K562 (cell line): ENCODE results near the gene ZNF787. TPM values are rescaled to one million over a fixed set of nuclear protein-coding genes. Genes with fewer than 3 reads are reported as not detected.

ENCODE experiments used
- BCL6 ChIP-seq: fragments of 250-450 bp; sonication (Bioruptor Pico); IDR thresholded peaks from 2 replicates; pipeline ENCODE4 v1.4.0; 2020
- BMI1 ChIP-seq: fragments of 150-350 bp; IDR thresholded peaks from 2 replicates; pipeline ENCODE4 v1.6.1; 2014; ENCODE audit warnings: low read length
- CBX1 ChIP-seq: sonication (generic); IDR thresholded peaks from 2 replicates; pipeline ENCODE4 v1.6.1; 2016; ENCODE audit warnings: antibody characterized with exemption, low read depth, mild to moderate bottlenecking
- ETV5 ChIP-seq: sonication (generic); formaldehyde crosslinking; IDR thresholded peaks from 2 replicates; pipeline ENCODE4 v1.4.0; 2020; ENCODE audit warnings: low read depth, mild to moderate bottlenecking, missing genetic modification reagents
- HMGN3 ChIP-seq: IDR thresholded peaks from 2 replicates; pipeline ENCODE4 v1.6.1; 2011; ENCODE audit warnings: borderline replicate concordance, low read depth, mild to moderate bottlenecking, mixed read lengths, low read length; ENCODE audit not compliant: insufficient read length; ENCODE audit errors: extremely low read depth
- HNRNPL ChIP-seq: fragments of 200-400 bp; formaldehyde crosslinking; IDR thresholded peaks from 2 replicates; pipeline ENCODE4 v1.6.1; 2017; ENCODE audit warnings: low read depth, mild to moderate bottlenecking, low read length
- KDM5B ChIP-seq: fragments of 200-600 bp; sonication (generic); IDR thresholded peaks from 2 replicates; pipeline ENCODE4 v1.6.1; 2012; ENCODE audit warnings: low read depth, mild to moderate bottlenecking, moderate library complexity, low read length, control low read depth, inconsistent platforms; ENCODE audit not compliant: insufficient replicate concordance
- NFE2L1 ChIP-seq: fragments of 450-650 bp; IDR thresholded peaks from 2 replicates; pipeline ENCODE4 v1.6.1; 2016; ENCODE audit warnings: missing genetic modification characterization, low read depth, mild to moderate bottlenecking, missing compliant biosample characterization, moderate library complexity, borderline replicate concordance
- RBBP5 ChIP-seq: fragments of 200-600 bp; sonication (generic); IDR thresholded peaks from 2 replicates; pipeline ENCODE4 v1.6.1; 2012; ENCODE audit warnings: borderline replicate concordance, mild to moderate bottlenecking, low read length, control low read depth, inconsistent platforms; ENCODE audit not compliant: insufficient read depth, poor library complexity, severe bottlenecking
- RBM14 ChIP-seq: fragments of 200-400 bp; formaldehyde crosslinking; IDR thresholded peaks from 2 replicates; pipeline ENCODE4 v1.6.1; 2018; ENCODE audit warnings: low read depth, mild to moderate bottlenecking, low read length, moderate library complexity, borderline replicate concordance; ENCODE audit not compliant: insufficient read depth
- SIN3A ChIP-seq, 2 experiments: fragments of 150-350 bp in 1 of 2; IDR thresholded peaks; 2 replicates each; pipeline ENCODE4 v1.6.1; 2011 to 2016; ENCODE audit warnings: borderline replicate concordance in 2 of 2, low read depth in 2 of 2, low read length in 2 of 2, mild to moderate bottlenecking in 2 of 2, moderate library complexity in 2 of 2; ENCODE audit not compliant: control insufficient read depth in 1 of 2
- SMARCA5 ChIP-seq: fragments of 450-650 bp; IDR thresholded peaks from 2 replicates; pipeline ENCODE4 v1.6.1; 2016
- SNRNP70 ChIP-seq: fragments of 200-400 bp; formaldehyde crosslinking; optimal IDR thresholded peaks from 2 replicates; pipeline ENCODE3; 2017; ENCODE audit warnings: low read depth, low read length
- ZNF184 ChIP-seq: sonication (generic); formaldehyde crosslinking; IDR thresholded peaks from 2 replicates; pipeline ENCODE4 v1.5.0; 2020; ENCODE audit warnings: missing genetic modification reagents
- ZNF239 ChIP-seq: fragments of 250-450 bp; sonication (Bioruptor Pico); IDR thresholded peaks from 2 replicates; pipeline ENCODE4 v1.4.0; 2020; ENCODE audit warnings: mild to moderate bottlenecking
- polyA plus RNA-seq, 8 experiments: library from polyadenylated mRNA; depleted of rRNA in 4 of 8; stranded (reverse) in 5 of 8; unstranded in 3 of 8; fragments of >200 nt; fragmentation: Nextera tagmentation in 2 of 8; fragmentation: Illumina TruSeq in 1 of 8; extraction: Ambion mirVana in 2 of 8; extraction: Trizol in 1 of 8; gene quantifications; 2 replicates each; pipeline versions ENCODE4 v1.2.1 to v1.2.3, GENCODE V29; 2011 to 2014; ENCODE audit warnings: inconsistent platforms in 1 of 8, missing spikeins in 1 of 8
- total RNA-seq, 7 experiments: library from RNA; depleted of rRNA in 6 of 7; stranded (reverse); fragments of >200 nt in 6 of 7; fragmentation: Illumina TruSeq in 2 of 7; extraction: Trizol in 2 of 7; gene quantifications; 2 replicates each; pipeline versions ENCODE4 v1.2.1 to v1.2.3, GENCODE V29; 2011 to 2021; ENCODE audit warnings: low replicate concordance in 1 of 7
- TF ChIP-seq, protein P1 (sequence below), 3 experiments: fragments of 200-800 bp in 1 of 3; sonication (Bioruptor generic) in 1 of 3; sonication (generic) in 1 of 3; formaldehyde crosslinking in 1 of 3; IDR thresholded peaks; 2 replicates each; pipeline versions ENCODE4 v1.6.1 to v1.8.0; 2016 to 2022; ENCODE audit warnings: mild to moderate bottlenecking in 2 of 3, missing compliant biosample characterization in 2 of 3, missing genetic modification characterization in 2 of 3, missing genetic modification reagents in 1 of 3
- TF ChIP-seq, protein P2 (sequence below): fragments of 450-650 bp; IDR thresholded peaks from 2 replicates; pipeline ENCODE4 v1.6.1; 2016; ENCODE audit warnings: mild to moderate bottlenecking
- TF ChIP-seq, protein P3 (sequence below): fragments of 450-650 bp; formaldehyde crosslinking; IDR thresholded peaks from 2 replicates; pipeline ENCODE4 v1.4.0; 2020; ENCODE audit warnings: mild to moderate bottlenecking, mixed read lengths
- TF ChIP-seq, protein P4 (sequence below), 2 experiments: fragments of 450-650 bp; conservative IDR thresholded peaks; 2 replicates each; pipeline ENCODE4 v1.6.1; 2017; ENCODE audit warnings: mild to moderate bottlenecking in 2 of 2, moderate library complexity in 2 of 2

The ZNF787 gene
- total and polyA plus RNA-seq, 9 of the 15 experiments (the other 6 are each of a cell fraction or from before 2014, with no cell fraction given), result 0.45 to 77.6 (median 7.3) TPM

DNA sequence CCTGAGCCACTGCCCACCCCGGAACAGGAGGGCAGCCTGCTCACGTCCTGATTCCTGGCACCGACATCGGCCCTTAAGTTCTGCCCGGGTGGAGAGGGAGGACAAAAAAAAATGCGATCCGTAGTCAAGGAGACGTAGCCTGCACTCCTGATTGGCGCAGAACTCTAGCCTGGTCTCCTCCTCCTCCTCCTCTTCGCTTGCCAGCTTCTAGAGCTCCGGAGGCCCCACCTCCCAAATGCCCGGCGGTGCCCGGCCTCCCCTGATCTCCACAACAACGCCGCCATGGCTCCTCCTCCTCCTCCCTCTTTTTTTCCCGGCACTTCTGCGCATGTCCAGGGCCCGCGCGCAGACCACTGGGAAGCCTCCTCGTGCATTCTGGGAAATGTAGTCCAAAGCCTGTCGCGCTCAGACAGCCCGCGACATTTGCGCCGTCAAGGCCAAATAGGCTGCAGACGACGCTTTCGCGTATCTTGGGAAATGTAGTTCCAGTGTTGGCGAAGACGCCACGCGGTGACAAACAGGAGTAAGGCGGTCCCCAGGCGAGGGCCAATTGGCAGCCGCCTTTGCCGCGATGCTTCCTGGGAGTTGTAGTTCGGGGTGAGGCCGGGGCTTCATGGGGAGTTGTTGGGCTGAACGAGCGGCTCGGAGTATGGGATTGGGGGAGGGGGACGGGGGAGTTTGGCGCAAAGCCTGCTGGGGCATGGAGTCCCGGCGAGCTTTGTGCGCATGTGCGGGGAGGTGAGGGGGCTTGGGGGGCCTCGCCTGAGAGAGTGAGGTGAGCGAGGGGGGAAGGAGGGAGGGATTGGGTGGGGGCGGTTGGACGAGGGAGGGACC is 19.7 kb upstream of the ZNF787 start, which contains the start of gene ZNF444 (continued):
- TF ChIP-seq, protein P1, sequence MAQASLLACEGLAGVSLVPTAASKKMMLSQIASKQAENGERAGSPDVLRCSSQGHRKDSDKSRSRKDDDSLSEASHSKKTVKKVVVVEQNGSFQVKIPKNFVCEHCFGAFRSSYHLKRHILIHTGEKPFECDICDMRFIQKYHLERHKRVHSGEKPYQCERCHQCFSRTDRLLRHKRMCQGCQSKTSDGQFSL (CRISPR knock-in tag; IDR thresholded peaks at IDR 0.05), result no peak
- TF ChIP-seq, protein P1 (tag; IDR thresholded peaks at IDR 0.05), result no peak
- TF ChIP-seq CBX1 (no peak), SNRNP70 (no peak), ETV5 (CRISPR knock-in tag) (no peak), BMI1 (no peak), ZNF239 (no peak), HNRNPL (peak; percentile 80; the same call in 1 of the 2 replicates), BCL6 (CRISPR knock-in tag) (peak; percentile 77; the same call in 1 of the 2 replicates), SMARCA5 (no peak), NFE2L1 (tag) (no peak), RBBP5 (peak; percentile 53), RBM14 (0 out of 2 replicates have a peak, but pooled peaks have one; percentile 45), SIN3A (IDR thresholded peaks at IDR 0.05; ENCODE audit: borderline replicate concordance in 2 of 2, control insufficient read depth in 1 of 2, low read depth in 2 of 2, low read length in 2 of 2) (0 out of 4 replicates have a peak, but pooled peaks of 1 of the 2 experiments have one; percentile 18), HMGN3 (no peak), ZNF184 (CRISPR knock-in tag) (no peak), KDM5B (peak; percentile 59)
- TF ChIP-seq, protein P2, sequence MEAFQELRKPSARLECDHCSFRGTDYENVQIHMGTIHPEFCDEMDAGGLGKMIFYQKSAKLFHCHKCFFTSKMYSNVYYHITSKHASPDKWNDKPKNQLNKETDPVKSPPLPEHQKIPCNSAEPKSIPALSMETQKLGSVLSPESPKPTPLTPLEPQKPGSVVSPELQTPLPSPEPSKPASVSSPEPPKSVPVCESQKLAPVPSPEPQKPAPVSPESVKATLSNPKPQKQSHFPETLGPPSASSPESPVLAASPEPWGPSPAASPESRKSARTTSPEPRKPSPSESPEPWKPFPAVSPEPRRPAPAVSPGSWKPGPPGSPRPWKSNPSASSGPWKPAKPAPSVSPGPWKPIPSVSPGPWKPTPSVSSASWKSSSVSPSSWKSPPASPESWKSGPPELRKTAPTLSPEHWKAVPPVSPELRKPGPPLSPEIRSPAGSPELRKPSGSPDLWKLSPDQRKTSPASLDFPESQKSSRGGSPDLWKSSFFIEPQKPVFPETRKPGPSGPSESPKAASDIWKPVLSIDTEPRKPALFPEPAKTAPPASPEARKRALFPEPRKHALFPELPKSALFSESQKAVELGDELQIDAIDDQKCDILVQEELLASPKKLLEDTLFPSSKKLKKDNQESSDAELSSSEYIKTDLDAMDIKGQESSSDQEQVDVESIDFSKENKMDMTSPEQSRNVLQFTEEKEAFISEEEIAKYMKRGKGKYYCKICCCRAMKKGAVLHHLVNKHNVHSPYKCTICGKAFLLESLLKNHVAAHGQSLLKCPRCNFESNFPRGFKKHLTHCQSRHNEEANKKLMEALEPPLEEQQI, result no peak
- TF ChIP-seq, protein P3, sequence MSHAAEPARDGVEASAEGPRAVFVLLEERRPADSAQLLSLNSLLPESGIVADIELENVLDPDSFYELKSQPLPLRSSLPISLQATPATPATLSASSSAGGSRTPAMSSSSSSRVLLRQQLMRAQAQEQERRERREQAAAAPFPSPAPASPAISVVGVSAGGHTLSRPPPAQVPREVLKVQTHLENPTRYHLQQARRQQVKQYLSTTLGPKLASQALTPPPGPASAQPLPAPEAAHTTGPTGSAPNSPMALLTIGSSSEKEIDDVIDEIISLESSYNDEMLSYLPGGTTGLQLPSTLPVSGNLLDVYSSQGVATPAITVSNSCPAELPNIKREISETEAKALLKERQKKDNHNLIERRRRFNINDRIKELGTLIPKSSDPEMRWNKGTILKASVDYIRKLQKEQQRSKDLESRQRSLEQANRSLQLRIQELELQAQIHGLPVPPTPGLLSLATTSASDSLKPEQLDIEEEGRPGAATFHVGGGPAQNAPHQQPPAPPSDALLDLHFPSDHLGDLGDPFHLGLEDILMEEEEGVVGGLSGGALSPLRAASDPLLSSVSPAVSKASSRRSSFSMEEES (CRISPR knock-in tag), result no peak
- TF ChIP-seq, protein P4, sequence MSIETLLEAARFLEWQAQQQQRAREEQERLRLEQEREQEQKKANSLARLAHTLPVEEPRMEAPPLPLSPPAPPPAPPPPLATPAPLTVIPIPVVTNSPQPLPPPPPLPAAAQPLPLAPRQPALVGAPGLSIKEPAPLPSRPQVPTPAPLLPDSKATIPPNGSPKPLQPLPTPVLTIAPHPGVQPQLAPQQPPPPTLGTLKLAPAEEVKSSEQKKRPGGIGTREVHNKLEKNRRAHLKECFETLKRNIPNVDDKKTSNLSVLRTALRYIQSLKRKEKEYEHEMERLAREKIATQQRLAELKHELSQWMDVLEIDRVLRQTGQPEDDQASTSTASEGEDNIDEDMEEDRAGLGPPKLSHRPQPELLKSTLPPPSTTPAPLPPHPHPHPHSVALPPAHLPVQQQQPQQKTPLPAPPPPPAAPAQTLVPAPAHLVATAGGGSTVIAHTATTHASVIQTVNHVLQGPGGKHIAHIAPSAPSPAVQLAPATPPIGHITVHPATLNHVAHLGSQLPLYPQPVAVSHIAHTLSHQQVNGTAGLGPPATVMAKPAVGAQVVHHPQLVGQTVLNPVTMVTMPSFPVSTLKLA (conservative IDR thresholded peaks at IDR 0.05), result peak; percentile 88 to 93
